H1 (cell line): ENCODE data around the gene TRIM38. TPM values are rescaled to one million over a fixed set of nuclear protein-coding genes. Genes with fewer than 3 reads are reported as not detected.

ENCODE experiments used
- CTBP2 ChIP-seq: IDR thresholded peaks from 2 replicates; pipeline ENCODE4 v1.7.0; 2011; ENCODE audit warnings: borderline replicate concordance, mild to moderate bottlenecking, moderate library complexity, mixed read lengths, low read length; ENCODE audit not compliant: insufficient read depth, insufficient read length
- FOSL1 ChIP-seq: IDR thresholded peaks from 2 replicates; pipeline ENCODE4 v1.6.1; 2011; ENCODE audit warnings: mild to moderate bottlenecking, low read depth, low read length, moderate library complexity; ENCODE audit not compliant: insufficient read depth
- RAD21 ChIP-seq, 2 experiments: IDR thresholded peaks in 1 of 2; conservative IDR thresholded peaks in 1 of 2; 2 replicates each; pipeline ENCODE4 v1.6.1; 2011; ENCODE audit warnings: low read depth in 2 of 2, low read length in 2 of 2, improper control_type of control experiment in 1 of 2, inconsistent platforms in 1 of 2, mild to moderate bottlenecking in 1 of 2, moderate library complexity in 1 of 2
- SRF ChIP-seq: IDR thresholded peaks from 2 replicates; pipeline ENCODE4 v1.6.1; 2011; ENCODE audit warnings: mild to moderate bottlenecking, low read depth, low read length, moderate library complexity
- SUZ12 ChIP-seq: fragments of 200-600 bp; sonication (generic); IDR thresholded peaks from 2 replicates; pipeline ENCODE4 v1.6.1; 2012; ENCODE audit warnings: mild to moderate bottlenecking, inconsistent platforms, low read length, moderate library complexity, mixed read lengths
- TAF7 ChIP-seq: optimal IDR thresholded peaks from 2 replicates; pipeline ENCODE3; 2011; ENCODE audit warnings: low read depth, mild to moderate bottlenecking, inconsistent platforms, low read length, moderate library complexity, borderline replicate concordance
- TBP ChIP-seq: IDR thresholded peaks from 2 replicates; pipeline ENCODE4 v1.6.1; 2011; ENCODE audit warnings: low read depth, low read length, improper control_type of control experiment
- polyA plus RNA-seq, 7 experiments: library from polyadenylated mRNA; depleted of rRNA in 3 of 7; stranded (reverse) in 5 of 7; unstranded in 2 of 7; fragments of >200 nt in 5 of 7; fragments of 200-250 nt in 2 of 7; gene quantifications; 1 replicate in 5 of 7; 2 replicates in 1 of 7; 4 replicates in 1 of 7; pipeline versions ENCODE4 v1.2.1 to v1.2.3, GENCODE V29; 2011 to 2013; ENCODE audit warnings: missing spikeins in 2 of 7, mixed read lengths in 2 of 7
- total RNA-seq: library from RNA; stranded (reverse); fragmentation: NEBNext Ultra II Directional; extraction: Animal tissue kit (Norgen Biotek cat#: 25700); gene quantifications from 2 replicates; pipeline ENCODE4 v1.2.1, GENCODE V29; 2021

Gene TRIM38
- total and polyA plus RNA-seq, 2 of the 8 experiments (the other 6 are each of a cell fraction or from before 2014, with no cell fraction given), result 0.43 to 0.56 TPM

- TF ChIP-seq RAD21 (IDR thresholded peaks at IDR 0.05 in 1 of 2, conservative IDR thresholded peaks at IDR 0.05 in 1 of 2; ENCODE audit: low read depth in 2 of 2, low read length in 2 of 2) (no peak), TBP (no peak), FOSL1 (no peak), SUZ12 (no peak), CTBP2 (no peak), TAF7 (no peak), SRF (no peak)
- TF ChIP-seq, all 59 proteins: peak for 0
Observed at GRCh38 chr6:25930532-25931410, 31.8 kb upstream of the TRIM38 start, which contains the start of gene SLC17A2 (continued).
